Measurements from ENCODE around the gene HAGH. TPM values are rescaled to one million over a fixed set of nuclear protein-coding genes. Genes with fewer than 3 reads are reported as not detected.

The HAGH gene
- total RNA-seq, 1 experiment from 2014 or later: 36.0 TPM

GRCh38 chr16:1762879-1763520, 63.6 kb downstream of the HAGH start:
- ChIA-PET POLR2A (interaction anchor here (1.1 to 1.9 kb wide), 2 partner anchors 11 to 20 kb away, joined by 4 to 7 read pairs; partner anchors contain the start of genes NUBP2 and SPSB3), CTCF (interaction anchor here (0.9 to 2.5 kb wide), 4 partner anchors 10 to 57 kb away, joined by 6 to 17 read pairs (median 12); partner anchors contain the start of genes EME2, MAPK8IP3, MRPS34 and NUBP2)
- Mint-ChIP-seq H3K4me3 (no peak overlapping the region), H3K36me3 (no peaks in the 10 kb centered on the region; the same call in 1 of the 2 replicates), H3K9me3 (no peaks in the 10 kb centered on the region), H3K27ac (no peak overlapping the region), H3K27me3 (ENCODE audit: low read depth) (no peaks in the 10 kb centered on the region), H3K4me1 (no peaks in the 10 kb centered on the region)
- no peak for TF ChIP-seq CBFB (CRISPR knock-in tag; IDR thresholded peaks at IDR 0.05; ENCODE audit: low read depth)
- no peak for TF ChIP-seq MXD4 (CRISPR knock-in tag; IDR thresholded peaks at IDR 0.05; ENCODE audit: borderline replicate concordance)
- no peak for TF ChIP-seq MAX (CRISPR knock-in tag; IDR thresholded peaks at IDR 0.05)
- ATAC-seq (no peak), DNase-seq (ENCODE audit: low spot score) (peak; percentile 45)

- ChIA-PET CTCF (no interaction called here), POLR2A (no interaction called here)
- H3K27me3 Mint-ChIP-seq (ENCODE audit: low read depth): no peaks in the 10 kb centered on the region
- no peaks in the 10 kb centered on the region for H3K4me1 Mint-ChIP-seq
- DNase-seq (ENCODE audit: low spot score) (no peak), ATAC-seq (no peak)
- no peaks in the 10 kb centered on the region for H3K9me3 Mint-ChIP-seq
- H3K4me3 Mint-ChIP-seq: no peak overlapping the region
- TF ChIP-seq ATF2 (CRISPR knock-in tag; IDR thresholded peaks at IDR 0.05; ENCODE audit: borderline replicate concordance, low read depth) (no peak), PRRX2 (CRISPR knock-in tag; IDR thresholded peaks at IDR 0.05) (no peak)
- H3K36me3 Mint-ChIP-seq: no peaks in the 10 kb centered on the region; the same call in 1 of the 2 replicates
- no peak overlapping the region for H3K27ac Mint-ChIP-seq
Measured at GRCh38 chr16:1762196-1762878, 64.3 kb downstream of the HAGH start.

- Mint-ChIP-seq H3K4me1 (no peaks in the 10 kb centered on the region), H3K36me3 (no peaks in the 10 kb centered on the region; the same call in 1 of the 2 replicates), H3K27me3 (ENCODE audit: low read depth) (no peaks in the 10 kb centered on the region), H3K4me3 (no peak overlapping the region), H3K9me3 (no peaks in the 10 kb centered on the region), H3K27ac (no peak overlapping the region)
- ChIA-PET CTCF (no interaction called here), POLR2A (no interaction called here)
- no peak for TF ChIP-seq MAX (CRISPR knock-in tag; IDR thresholded peaks at IDR 0.05)
- no peak for TF ChIP-seq PRRX2 (CRISPR knock-in tag; IDR thresholded peaks at IDR 0.05)
- no peak for TF ChIP-seq STAT6 (CRISPR knock-in tag; conservative IDR thresholded peaks at IDR 0.05; ENCODE audit: low read depth)
- no peak for TF ChIP-seq ZBTB21 (CRISPR knock-in tag; IDR thresholded peaks at IDR 0.05; ENCODE audit: borderline replicate concordance)
- DNase-seq (ENCODE audit: low spot score) (no peak), ATAC-seq (no peak)
Measured at GRCh38 chr16:1761751-1762150, 64.9 kb downstream of the HAGH start.

- DNase-seq (ENCODE audit: low spot score): no peak
- no peaks in the 10 kb centered on the region for H3K4me1 Mint-ChIP-seq
- no peak overlapping the region for H3K27ac Mint-ChIP-seq
- H3K9me3 Mint-ChIP-seq: no peaks in the 10 kb centered on the region
- POLR2A ChIA-PET: no interaction called here
- no peak overlapping the region for H3K4me3 Mint-ChIP-seq
- no peak for TF ChIP-seq ZNF121 (CRISPR knock-in tag; IDR thresholded peaks at IDR 0.05)
- TF ChIP-seq GABPB1 (CRISPR knock-in tag; IDR thresholded peaks at IDR 0.05): no peak
- no peak for TF ChIP-seq HMGA2 (CRISPR knock-in tag; IDR thresholded peaks at IDR 0.05)
- TF ChIP-seq USF2 (CRISPR knock-in tag; IDR thresholded peaks at IDR 0.05): no peak
- no peak for TF ChIP-seq CREM (CRISPR knock-in tag; IDR thresholded peaks at IDR 0.05)
- no peak for TF ChIP-seq ZBTB43 (CRISPR knock-in tag; IDR thresholded peaks at IDR 0.05)
- TF ChIP-seq MYBL2 (CRISPR knock-in tag; IDR thresholded peaks at IDR 0.05): no peak
- no peaks in the 10 kb centered on the region; the same call in 1 of the 2 replicates for H3K36me3 Mint-ChIP-seq
- no peak for ATAC-seq
- no peaks in the 10 kb centered on the region for H3K27me3 Mint-ChIP-seq (ENCODE audit: low read depth)
- CTCF ChIA-PET: no interaction called here
Measured at GRCh38 chr16:1760911-1761310, 65.7 kb downstream of the HAGH start.

Measured in WTC11 (cell line).